ENCODE data around the gene CDH24.

DNA sequence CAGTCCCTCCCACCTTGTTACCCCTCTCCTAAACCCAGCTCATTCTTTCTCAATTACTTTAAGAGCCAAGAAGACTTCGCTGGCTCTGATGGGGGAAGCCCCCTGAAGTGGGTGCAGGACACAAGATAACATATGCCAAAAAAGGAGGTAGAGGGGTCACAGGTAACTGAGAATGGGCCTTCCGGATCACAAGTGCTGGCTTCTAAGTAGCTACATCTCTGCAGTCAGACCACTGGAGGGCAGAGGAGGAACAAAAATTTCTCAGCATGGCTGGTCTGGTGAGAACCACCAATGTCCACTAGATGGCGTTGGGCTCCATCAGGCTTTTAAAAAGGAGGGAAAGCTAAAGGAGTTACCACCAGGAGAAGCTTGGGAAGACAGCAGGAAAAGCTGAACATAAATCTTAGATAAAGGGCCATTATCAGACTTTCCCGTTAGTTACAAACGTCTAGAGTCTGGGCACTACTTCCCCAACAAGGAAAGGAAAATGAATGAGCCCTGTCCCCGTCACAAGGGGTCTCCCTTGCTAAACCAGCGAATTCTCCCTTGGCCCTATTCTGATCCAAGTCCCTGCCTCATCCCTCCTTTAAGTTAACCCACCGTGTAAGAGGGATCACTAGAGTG is 11.6 kb upstream of the CDH24 start:
- TF ChIP-seq, protein P1, sequence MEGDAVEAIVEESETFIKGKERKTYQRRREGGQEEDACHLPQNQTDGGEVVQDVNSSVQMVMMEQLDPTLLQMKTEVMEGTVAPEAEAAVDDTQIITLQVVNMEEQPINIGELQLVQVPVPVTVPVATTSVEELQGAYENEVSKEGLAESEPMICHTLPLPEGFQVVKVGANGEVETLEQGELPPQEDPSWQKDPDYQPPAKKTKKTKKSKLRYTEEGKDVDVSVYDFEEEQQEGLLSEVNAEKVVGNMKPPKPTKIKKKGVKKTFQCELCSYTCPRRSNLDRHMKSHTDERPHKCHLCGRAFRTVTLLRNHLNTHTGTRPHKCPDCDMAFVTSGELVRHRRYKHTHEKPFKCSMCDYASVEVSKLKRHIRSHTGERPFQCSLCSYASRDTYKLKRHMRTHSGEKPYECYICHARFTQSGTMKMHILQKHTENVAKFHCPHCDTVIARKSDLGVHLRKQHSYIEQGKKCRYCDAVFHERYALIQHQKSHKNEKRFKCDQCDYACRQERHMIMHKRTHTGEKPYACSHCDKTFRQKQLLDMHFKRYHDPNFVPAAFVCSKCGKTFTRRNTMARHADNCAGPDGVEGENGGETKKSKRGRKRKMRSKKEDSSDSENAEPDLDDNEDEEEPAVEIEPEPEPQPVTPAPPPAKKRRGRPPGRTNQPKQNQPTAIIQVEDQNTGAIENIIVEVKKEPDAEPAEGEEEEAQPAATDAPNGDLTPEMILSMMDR (IDR thresholded peaks at IDR 0.05), result peak; percentile 96 to 99 (median 98)
- TF ChIP-seq POLR2A (IDR thresholded peaks at IDR 0.05), result no peak

Data from right lobe of liver (tissue), 4 donors.